Hepatic stellate cell (primary cell): ENCODE measurements around the gene FGFR2.
"Not testable (repeated sequence)": the region's sequence is repeated elsewhere in the genome, so short reads cannot be mapped to it uniquely, and the experiment has no call there.

Experiments used
- DNase-seq: peaks from one replicate; pipeline ENCODE4 v3.0.0; 2011; ENCODE audit warnings: low spot score

FGFR2 gene

DNA sequence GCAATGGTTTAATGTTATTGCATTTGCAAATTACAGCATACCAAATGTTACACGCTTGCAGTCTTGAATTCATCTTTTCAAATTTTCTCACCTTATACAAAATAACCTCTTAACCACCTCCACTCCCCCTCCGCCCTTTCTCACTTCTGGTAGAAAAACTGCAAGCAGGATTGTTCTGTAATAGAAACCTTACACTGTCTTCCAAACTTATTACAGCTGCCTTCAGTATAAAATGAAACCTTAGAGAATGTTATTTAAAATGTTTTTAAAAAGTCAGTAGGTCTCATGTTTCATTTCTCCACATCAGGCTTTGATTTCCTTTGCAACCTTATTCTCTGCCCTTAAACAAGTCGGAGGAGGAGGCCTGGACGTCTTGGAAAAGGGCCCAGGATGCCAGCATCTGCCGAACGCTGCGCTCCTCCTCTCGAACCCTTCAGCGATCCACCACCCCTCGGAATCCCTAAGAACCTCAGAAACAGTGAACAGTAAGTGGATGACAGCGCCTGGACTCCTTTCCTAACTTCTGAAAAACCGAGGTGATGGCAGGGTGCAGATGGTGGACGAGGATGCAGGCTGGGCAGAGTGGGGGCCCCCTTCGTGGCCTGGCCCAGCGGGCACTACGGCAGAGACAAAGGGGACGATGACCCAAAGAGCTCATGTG lies 74.0 kb downstream of the FGFR2 start:
- DNase-seq, result no peak

DNA sequence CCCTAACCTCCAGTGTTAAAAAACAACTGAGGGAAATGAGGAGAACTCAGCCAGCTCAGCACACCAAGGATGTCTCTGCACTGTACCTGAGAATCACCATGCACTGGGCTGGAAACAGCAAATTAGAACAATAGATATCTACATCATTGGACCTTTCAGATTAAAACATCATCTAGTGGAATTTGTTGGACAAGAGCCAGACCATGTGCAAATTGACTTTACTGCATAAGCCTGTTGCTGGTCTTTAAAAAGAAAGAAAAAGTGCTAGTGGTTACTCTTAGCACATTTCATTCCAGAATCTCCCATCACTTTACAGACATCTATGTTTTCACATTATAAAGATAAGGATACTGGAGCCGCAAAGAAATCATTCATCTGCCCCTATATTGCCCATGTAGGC lies 75.4 kb downstream of the FGFR2 start:
- no peak for DNase-seq

DNA sequence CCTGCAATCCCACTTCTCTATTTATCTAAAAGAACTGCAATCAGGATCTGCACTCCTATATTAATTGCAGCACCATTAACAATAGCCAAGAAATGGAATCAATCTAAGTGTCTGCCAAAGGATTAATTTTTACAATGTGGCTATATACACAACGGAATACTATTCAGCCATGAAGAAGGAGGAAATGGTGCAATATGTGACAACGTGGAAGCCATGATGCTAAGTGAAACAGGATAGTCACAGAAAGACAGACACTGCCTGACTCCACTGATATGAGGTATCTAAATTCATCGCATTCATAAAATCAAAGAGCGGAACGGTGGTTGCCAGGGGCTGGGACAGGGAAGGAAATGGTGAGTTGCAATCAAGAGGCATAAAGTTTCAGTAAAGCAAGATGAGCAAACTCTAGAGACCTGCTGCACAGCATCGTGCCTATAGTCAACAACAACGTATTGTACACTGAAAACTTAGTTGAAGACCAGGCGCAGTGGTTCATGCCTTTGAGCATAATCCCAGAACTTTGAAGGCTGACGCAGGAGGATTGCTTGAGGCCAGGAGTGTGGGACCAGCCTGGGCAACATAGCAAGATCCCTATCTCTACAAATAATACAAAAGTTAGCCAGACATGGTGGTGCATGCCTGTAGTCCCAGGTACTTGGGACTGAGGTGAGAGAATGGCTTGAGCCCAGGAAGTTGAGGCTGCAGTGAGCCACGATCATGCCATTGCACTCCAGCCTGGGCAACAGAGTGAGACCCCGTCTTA lies 76.3 kb downstream of the FGFR2 start:
- DNase-seq, result no peak

DNA sequence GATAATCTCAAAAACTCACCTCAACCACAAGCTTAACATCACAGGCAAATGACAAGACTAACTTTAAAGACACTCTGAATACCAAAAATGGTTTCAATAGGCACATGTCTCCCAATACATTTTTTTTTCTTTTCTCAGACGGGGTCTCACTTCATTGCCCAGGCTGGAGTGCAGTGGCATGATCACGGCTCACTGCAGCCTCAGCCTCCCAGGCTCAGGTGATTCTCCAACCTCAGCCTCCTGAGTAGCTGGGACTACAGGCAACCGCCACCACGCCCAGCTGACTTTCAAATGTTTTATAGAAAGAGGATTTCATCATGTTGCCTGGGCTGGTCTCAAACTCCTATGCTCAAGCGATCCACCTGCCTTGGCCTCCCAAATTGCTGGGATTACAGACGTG lies 77.7 kb downstream of the FGFR2 start:
- not testable (repeated sequence) for DNase-seq

DNA sequence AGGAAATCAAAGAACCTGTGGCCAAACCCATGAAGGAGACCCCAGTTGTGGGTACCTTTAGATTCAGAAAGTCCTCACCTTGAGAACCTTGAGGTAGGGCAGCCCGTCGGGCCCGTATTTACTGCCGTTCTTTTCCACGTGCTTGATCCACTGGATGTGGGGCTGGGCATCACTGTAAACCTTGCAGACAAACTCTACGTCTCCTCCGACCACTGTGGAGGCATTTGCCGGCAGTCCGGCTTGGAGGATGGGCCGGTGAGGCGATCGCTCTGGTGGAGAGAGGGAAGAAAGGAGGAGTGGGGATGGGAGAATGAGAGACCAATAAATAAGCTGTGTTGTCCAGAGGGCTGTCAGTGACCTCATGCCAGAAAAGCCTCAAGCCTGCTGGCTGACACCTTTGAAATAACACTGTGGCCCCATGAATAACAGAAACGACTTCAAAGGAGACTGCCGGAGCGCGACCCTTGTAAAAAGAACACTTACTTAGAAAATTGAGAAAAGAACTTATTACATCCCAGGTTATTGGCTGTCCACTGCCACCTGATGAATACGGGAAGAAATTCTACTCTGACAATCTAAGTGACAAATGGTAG lies 78.2 kb downstream of the FGFR2 start:
- no peak for DNase-seq

DNA sequence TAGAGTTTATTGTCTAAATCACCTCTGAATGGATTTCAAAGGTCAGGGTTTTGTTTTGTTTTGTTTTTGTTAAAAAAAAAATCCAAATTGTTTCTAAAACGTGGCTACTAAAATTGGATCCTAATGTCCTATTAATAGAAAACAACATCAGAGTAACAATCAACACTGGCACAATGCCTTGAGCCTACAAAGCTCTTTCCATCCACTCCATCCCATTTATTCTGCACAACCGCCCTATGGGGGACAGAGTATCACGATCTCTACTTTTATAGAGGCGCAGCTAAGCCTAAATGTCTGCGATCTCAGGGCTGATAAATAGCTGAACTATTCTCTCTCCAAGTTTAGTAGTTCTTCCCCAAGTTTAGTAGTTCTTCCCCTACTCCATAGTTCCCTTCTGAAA lies 78.8 kb downstream of the FGFR2 start:
- no peak for DNase-seq

DNA sequence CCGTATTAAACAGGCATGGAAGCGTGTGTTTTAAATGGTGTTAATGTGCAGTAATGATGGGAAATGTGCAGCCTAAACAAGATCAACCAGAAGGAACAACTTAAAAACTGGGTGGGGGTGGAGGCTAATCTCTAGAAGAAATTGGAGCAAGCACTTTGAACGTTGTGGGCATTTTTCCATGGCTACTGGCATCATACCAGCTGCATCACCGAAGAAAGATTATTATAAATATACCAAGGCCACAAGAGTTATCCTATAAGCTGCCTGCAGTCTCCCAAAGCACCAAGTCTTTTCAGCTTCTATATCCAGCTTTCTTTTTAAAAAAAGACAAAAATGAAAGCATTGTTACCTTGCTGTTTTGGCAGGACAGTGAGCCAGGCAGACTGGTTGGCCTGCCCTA lies 79.9 kb downstream of the FGFR2 start:
- DNase-seq, result no peak

DNA sequence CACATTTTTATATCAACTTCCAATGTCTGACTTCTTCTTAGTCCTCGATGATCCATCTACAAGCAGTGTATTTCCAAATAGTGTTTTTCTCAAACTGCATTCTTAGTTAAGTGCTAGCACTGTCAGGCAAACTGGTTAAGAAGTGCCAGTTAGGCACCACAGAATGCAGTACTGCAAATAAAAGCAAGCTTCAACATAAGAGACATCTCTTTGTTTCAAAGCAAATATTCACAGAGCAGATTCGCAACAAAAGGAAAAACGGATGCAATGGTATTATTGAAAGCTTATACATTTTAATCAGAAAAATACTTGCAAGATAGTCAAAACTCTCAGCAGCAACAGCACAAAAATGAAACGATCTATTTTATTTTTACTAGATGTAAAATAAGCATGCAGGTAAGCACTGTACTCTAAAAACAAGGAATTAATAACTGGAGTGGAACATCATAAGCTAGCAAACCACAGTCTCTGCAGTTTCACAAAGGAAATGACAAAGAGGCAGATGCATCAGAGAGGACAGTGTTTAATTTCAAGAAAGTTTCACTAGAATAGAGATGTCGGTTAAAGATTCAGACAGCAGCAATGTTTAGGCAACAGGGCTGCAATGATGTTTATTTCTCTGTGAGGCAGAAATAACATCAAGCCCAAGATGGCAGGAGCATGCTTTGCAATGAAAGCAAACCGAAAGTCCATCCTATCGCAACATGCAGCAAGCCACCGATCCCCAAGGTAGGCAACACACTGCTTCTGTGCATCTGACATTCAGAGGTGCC lies 82.0 kb downstream of the FGFR2 start:
- no peak for DNase-seq

DNA sequence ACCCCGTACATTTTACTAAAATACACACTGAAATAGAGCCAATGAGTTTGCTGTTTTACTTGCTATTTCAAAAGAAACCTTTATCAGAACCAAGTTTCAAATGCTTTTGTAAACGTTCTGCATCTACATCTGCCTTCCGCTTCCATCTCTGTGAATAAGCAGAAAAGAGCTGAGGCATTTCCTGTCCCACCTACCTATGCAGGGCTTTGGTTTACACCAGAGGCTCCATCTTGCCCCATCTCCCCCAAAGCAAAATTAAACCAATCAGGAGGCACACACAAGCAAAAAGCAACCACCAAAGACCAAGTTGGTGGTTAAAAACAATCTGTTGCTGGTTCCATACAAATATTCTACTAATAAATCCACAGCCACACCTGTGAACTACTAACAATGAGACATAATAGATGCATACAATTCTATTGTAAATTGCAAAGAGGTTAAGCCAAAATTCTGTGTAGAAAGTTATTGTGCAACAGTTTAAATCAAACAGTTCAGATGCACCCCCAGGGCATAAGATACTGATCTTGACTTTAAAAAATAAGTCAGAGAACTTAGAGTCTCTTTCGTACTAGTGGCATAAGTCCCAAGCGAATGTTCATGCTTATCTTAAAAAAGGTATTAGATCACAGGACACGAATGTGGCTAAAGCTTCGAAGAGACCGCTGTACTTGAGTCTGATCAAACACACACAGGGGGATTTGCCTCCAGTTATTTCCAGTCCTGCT lies 83.9 kb downstream of the FGFR2 start:
- no peak for DNase-seq

DNA sequence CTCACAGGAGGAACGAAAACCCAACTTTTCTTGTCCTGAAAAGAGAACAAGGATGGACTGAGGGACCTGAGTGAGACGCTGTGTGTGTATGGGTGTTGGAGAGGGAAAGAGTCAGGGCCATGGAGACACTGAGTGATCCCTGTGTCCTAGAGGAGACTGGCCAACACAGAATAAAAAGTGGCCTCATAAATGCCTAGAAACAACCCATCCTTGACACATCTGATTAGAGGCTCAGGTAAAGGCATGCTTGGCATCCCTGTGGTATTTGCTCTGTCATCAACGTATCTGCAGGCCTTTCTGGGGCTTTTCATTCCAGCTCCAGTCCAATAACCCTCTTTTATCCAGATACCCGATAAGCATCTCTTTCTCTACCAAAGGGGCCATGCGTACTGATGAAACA lies 86.3 kb downstream of the FGFR2 start:
- no peak for DNase-seq

DNA sequence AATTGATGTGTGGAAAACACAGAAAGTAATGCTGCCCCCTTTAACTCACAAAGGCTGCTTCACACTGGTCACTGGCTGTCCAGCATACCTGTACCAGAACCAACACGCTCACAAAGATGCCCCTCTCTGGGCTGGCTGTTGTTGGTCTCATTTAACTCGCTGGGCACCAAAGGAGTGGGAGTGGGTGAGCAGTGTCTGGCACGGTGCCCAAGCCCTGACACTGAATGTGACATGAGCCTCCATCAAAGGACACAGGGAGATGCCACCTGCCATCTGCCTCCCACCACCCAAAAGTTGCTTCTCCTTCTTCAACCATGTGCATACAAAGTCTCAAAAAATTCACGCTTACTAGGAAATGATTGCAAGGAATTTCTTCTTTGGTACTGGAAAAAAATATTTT lies 86.8 kb downstream of the FGFR2 start:
- no peak for DNase-seq

DNA sequence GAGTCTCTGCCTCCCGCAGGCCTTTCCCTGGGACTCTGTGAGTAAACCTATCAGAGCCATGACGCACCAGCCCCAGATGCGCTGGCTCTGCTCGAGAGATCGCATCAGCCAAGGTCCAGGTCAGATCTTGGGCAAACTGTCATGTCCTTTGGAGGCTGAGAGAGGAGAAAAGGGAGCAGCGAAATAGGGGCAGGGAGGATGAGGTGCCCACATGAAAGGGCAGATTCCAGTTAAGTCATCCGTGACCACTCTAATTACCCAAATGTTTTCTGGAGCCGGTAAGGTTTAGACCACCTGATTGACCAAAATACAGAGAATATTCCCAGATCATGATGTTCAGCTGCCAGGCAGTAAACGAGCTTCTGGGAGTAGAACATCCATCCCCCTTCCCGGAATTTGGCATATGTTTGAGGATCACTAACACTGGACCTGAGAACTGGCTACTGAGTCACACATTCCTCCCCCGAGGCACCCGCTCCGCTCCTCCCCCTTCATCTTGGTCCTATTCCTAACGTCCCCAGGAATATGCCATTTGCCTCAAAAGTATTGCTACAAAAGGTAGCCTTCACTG lies 88.0 kb downstream of the FGFR2 start:
- no peak for DNase-seq

DNA sequence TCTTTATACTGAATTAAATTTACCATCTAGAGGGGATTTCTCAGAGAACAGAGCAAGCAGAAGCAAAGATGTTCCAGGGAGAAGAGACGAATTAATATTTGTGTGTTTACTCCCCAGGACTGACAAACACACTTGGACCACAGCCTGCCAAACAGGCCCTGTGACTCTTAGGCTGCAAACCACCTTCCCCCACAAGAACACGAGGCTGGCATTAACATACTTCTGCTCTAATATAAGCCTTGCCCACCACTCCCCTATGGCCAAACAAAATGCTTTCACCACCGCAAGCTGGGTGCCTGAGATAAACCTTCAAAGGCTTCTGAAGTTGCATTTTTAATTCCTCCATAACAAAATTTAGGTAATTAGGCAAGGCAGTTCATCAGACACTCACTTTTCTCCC lies 88.4 kb downstream of the FGFR2 start:
- DNase-seq, result no peak

DNA sequence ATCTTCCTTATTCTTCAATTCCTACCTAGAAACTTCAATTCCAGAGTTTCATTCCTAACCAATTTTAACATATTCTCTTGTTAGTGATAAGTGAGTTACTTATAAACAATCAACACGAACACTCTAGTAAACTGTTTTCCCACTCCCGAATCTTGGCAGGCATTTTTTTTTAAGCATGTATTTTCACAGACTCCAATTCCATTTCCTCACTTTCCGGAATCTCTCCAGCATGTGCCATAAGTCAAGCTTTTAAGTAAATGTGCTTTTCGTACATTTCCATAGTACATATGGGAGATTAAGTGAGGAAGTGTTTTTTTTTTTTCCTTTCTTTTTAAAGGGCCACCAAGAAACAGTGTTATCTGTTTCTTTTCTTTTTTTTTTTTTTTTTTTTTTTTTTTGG lies 89.1 kb downstream of the FGFR2 start:
- DNase-seq, result no peak

DNA sequence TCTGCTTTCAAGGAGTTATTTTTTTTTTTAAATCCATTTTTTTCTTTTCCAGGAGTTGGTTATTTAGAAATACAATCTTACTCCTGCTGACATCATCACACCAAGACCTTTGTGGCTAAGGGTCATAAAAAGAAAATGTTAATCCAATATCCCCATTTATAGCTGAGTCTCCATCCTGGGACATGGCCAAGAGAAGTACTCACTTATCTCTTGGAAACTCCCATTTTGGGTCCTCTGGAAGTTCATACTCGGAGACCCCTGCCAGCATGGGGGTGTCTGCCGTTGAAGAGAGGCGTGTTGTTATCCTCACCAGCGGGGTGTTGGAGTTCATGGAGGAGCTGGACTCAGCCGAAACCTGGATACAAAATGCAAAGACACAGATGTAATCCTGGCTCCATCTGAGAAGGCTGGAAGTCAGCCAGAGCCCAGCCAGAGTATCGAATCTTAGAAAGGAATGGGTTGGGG lies 94.6 kb downstream of the FGFR2 start:
- no peak for DNase-seq

DNA sequence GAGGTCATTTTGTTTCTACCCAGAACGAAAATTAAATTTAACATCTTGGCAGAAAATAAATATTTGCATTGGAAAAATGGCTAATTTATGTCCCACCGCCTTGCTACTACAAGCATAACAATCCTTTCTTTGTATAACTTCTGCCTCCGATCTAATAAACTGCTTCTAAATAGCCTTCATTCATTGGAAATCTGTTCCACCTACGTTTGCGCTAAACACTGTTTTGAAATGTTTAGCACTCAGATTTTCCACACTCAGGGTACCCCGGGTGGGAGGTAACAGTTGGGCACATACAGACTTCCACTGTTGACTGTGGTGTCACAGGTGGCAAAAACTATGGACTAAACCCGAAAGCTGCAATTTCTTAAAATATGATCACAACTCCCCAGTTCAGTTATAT lies 96.4 kb downstream of the FGFR2 start:
- no peak for DNase-seq

DNA sequence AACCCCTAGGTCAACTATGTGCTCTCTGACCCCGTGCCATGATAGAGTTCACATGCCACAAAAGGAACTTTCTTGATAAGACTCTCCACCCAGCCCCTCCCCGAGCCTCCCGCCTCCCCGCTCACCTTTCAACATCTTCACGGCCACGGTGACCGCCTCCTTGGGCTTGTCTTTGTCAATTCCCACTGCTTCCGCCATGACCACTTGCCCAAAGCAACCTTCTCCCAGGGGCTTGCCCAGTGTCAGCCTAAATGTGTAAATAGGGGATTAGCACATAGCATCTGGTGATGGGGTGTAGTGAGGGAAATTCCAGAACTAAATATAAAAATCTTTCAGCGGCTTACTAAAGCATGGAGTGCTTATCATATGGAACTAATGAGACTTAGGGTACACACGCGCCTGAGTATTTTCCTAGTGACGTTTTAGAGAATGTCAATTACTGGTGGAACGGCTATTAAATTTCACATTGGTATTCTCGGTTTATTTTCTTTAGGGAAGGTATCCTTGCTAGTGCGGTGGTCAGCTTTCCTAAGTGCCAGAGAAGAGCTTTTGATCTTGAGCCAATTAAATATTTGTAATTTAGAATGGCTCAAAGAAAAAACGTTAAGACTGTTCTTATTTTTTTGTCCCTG lies 97.4 kb downstream of the FGFR2 start:
- no peak for DNase-seq

DNA sequence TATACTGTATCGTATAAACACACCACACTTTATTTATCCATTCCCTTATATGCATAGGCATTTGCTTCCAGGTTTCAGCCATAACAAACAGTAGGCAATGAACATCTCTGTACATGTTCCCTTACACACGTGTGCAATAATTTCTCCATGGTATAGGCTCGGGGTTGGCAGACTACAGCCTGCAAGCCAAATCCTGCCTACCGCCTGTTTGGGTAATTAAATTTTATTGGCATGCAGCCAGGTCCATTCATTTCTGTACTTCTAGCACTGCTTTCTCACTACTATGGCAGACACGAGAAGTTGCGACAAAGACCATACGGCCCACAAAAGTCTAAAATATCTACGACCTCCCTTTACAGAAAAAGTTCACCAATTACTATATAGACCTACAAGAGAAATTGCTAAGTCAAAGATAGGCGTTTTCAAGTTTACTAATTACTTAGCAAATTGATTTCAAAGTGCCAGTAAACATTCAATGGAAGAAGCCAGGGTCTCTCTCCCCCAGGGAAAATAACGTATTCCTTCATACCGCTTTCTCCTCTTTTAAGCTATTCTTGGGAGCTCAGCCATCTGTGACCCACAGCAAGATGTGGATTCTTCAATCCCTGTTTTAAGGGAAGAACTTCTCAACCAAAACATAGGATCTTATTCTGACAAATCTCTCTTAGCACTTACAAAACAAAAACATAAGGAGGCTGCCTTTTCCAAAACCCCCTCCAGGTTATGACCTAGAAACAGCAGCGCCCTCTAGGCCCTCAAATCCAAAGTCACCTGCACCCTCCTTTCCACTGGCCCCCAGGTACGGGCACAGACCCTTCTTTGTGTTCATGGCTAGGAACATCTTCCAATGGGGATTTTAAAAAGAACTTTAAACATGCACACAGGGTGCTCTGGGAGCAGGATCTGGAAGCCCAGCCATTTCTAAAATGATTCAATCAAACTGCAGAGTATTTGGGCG lies 100.5 kb downstream of the FGFR2 start:
- DNase-seq, result no peak

DNA sequence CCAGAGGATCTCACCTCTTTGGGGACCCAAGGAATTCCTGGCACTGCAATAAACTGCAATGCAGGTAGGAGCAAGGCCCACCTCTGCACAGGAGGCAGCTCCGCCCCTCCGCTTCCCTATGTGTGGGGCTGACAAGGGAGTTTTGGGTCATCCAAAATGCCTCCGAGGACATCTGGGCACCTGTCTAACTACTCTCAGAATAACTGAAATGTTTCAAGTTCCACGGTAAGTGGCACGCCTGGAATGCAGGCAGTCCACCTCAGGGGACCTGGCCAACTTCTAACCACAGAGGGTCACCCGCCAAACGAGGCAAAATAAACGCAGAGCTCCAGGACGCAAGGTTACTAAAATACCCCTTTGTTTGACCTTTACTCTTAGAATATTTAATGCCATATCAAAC lies 102.5 kb downstream of the FGFR2 start:
- no peak for DNase-seq

DNA sequence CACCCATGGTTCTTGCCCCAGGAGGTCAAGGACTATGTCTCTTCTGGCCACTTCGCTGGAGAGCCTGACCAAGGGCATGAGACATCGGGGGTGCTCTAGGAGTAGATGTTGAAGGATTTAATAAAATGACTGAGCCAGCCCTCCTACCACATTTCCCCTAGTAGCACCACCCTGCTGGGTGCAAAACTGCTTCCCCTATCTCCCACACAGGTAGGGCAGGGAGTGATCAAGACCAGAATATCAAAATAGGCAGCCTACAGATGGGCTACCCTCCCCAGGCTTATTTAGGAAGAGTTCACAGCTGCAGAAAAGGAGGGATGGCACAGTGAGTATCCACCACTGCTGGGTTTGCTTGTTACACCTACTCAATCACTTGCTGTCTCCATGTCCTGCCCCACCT lies 103.9 kb downstream of the FGFR2 start:
- no peak for DNase-seq
